HT-29 (cell line): ENCODE results near the gene ZNF750. TPM values are rescaled to one million over a fixed set of nuclear protein-coding genes. Genes with fewer than 3 reads are reported as not detected.

Source experiments
- DNase-seq: peaks from one replicate; pipeline ENCODE4 v3.0.0-alpha.2; 2015; ENCODE audit warnings: low spot score
- total RNA-seq: library from RNA; depleted of rRNA; stranded (reverse); fragments of >200 nt; shearing (Covaris generic); gene quantifications from 2 replicates; pipeline ENCODE4 v1.2.3, GENCODE V29; 2014

Gene ZNF750
- total RNA-seq, 1 experiment from 2014 or later, result 0.05 TPM

DNA sequence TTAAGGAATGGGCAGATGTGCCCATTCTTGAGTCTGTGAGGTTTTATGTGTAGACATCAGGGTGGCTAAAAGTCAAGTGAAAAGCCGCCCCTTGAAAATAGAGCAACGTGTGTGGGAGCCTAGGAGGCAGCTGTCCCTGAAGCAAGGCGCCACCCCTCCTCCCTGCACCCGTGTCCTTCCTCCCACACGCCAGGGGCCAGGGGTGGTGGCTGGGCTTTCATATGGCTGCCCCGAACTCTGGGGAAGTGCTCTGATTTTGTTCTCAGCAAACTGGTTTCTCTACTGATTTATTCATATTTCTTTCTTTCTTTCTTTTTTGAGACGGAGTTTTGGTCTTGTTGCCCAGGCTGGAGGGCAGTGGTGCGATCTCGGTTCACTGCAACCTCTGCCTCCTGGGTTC is 4.7 kb downstream of the ZNF750 start:
- no peak for DNase-seq

DNA sequence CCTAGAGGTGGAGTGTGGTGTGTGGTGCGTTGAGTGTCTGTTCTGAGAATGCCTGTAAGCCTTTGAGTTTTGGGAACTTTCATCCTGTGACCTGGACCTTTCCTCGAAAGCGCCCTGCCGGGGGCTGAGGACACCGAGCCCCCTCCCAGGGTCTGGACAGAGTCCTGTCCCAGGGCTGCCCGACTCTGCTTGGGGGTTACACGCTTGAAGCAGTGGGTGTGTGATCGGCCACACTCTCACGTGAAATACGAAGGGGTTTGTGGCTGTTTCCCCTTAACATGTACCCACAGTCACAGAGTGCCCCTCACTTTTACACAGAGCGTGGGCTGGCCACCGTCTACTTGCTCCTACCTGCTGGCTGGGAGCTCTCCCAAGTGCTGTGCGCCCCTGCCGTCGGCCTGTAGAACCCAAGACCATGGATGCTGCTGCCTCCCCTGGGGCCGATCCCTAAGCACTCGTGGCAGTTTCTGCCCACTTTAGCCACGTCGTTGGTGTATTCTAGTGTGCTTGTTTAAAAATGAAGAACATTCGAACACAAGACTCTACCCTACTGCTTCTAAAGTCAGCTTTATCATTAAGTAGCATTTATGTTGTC is 6.8 kb downstream of the ZNF750 start:
- DNase-seq, result no peak

DNA sequence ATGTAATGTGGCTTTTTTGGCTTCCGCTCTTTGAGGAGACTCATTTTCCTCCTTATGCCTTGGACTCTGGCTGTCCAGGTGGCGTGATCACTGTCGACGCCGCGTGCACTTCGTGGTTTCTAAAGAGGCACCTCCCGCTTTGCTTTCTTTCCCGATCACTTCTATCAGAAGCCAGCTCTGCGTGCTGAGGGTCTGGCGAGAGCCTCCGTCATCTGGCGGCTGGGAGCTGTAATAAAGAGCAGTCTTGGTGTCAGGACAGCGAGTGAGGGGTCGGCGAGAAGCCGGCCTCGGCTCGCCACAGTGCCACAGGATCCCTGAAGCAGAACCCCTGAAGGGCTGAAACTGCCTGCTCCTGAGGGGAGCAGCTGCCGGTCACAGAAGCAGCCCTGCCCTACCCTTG is 7.4 kb downstream of the ZNF750 start:
- no peak for DNase-seq

DNA sequence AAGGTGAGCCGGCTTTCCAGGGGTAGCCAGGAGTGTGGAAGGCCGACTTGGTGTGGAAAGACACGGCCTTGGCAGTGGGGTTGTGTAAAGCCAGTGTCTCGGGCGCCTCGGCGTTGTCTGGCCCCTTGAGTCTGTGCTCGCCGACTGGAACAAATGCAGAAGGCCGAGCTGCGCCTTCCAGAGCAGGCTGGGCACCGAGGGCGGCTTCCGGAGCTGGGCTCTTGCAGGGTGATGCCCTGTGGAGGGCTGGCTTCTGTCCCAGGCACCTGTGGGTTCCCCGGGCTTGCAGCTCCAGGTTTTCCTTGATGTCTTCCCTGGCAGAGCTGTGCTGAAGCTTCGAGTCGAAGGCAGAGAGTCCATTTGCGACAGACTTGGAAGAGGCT is 8.0 kb downstream of the ZNF750 start:
- no peak for DNase-seq

DNA sequence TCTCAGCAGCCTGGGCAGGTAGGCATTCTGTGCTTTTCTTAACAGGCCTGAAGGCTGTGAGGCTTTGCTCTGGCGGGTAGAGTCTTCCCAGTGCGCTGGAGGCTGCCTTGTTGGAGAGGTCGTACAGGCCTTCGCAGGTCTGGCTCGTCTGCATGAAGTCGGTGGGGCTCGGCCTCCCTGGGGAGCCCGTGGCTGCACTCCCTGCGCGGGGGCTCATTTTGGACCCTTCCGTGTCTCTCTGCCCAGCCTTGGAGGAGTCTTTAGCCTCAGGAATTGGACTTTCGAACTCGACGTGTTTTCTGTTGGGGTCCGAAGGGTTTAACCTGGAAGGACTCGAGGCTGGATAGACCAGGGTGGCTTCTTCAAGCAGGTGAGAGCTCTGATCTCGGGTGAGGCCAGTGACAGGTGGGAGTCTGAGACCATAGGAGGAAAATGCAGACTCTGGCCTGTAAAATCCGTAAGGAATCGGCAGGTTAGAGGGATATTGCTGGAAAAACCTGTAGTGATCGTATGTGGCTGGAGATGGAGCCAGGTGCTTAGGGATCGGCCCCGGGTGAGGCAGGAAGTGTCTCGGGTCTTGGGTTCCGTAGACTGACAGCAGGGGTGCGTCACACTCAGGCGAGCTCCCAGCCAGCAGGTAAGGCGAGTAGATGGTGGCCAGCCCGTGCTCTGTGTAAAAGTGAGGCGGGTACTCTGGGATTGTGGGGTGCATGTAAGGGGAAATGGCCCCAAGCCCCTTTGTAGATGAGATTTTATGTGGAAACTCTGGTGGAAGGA is 8.6 kb downstream of the ZNF750 start:
- no peak for DNase-seq

DNA sequence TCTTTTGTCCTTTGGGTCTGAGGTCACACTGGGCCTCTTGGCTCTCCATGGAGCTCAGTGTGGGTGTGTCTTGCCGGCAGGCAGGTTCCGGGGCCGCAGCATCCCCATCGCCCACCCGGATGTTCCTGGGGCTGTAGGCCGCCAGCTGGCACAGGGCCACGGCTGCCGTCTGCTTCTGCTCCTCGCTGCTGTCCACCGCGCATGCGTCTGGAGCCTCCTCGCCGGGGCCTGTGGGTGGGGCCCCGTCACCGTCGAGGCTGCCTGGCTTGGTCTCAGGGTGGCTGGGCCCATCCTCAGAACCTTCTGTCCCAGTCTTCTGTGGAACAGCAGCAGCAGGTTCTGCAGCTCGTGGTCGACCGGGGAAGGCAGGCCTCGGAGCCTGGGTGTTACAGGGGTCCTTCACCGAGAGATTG is 9.6 kb downstream of the ZNF750 start:
- no peak for DNase-seq

DNA sequence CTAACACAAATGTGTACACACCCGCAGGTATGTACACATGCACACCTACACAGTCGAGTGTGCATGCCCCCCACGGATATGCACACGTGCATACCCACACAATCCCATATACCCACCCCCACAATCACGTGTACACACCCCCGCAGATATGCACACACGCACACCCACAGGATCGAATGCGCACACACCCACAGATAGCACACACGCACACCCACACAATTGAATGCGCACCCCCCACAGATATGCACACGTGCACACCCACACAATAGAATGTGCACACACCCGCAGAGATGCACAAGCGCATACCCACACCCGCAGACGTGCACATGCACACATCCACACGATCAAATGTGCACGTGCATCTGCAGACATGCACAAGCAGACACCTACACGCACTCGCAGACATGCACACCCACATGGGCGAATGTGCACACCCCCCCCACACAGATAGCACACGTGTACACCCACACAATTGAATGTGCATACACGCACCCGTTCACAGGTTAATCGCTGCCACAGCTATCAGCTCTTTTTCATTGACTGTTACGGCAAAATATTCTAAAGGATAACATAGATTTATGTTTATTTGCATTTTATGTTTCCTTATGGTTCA is 10.8 kb downstream of the ZNF750 start:
- DNase-seq, result no peak

DNA sequence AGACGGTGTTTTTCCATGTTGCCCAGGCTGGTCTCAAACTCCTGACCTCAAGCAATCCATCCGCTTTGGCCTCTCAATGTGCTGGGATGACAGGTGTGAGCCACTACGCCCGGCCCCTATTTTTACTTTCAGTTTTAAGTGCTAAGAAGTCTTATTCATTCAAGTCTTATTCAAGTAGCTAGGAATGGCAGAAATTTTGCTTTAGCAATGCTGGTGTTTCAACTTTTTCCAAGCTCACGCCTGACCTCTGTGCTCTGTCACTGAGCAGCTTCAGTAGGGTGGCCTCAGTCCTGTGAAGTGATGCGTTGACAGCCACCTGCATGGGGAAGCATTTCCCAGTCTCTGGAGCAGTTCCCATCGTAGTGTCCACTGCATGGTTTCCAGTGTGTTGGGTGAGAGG is 12.9 kb downstream of the ZNF750 start:
- no peak for DNase-seq

DNA sequence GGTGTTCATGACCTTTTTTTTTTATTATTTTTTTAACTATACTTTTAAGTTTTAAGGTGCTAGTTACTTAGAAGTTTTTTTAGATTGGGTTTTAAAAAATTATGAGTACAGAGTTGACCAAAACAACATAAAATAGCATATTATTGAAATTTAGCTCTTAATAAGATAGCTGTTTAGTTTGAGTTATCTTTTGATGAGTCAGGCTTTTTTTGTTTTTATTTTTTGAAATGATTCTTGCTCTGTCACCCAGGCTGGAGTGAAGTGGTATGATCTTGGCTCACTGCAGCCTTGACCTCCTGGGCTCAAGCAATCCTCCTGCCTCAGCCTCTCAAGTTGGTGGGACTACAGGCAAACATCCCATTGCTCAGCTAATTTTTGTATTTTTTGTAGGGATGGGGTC is 13.6 kb downstream of the ZNF750 start:
- no peak for DNase-seq

DNA sequence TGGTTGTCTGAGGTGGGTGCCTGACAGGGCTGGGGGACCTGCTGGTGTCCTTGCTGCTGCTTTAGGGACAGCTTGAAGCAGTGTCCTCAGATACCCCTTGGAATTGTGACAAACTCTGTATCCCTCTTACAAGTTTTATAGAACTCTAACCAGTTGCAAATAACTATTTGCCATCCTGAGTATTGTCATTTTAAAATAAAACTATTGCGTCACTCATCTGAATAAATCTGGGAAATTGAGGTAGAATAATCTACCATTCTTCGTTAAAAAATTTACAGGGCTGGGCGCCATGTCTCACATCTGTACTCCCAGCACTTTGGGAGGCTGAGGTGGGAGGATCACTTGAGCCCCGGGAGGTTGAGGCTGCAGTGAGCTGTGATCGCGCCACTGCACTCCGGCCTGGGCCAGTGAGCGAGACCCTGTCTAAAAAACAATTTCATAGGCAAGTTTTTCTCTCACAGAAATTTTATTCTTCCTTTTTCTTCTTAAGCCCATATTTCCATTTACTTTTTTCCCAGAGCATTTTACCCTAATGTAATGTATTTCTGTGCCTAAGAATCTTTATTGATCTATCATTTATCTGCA is 14.2 kb downstream of the ZNF750 start:
- DNase-seq, result no peak

DNA sequence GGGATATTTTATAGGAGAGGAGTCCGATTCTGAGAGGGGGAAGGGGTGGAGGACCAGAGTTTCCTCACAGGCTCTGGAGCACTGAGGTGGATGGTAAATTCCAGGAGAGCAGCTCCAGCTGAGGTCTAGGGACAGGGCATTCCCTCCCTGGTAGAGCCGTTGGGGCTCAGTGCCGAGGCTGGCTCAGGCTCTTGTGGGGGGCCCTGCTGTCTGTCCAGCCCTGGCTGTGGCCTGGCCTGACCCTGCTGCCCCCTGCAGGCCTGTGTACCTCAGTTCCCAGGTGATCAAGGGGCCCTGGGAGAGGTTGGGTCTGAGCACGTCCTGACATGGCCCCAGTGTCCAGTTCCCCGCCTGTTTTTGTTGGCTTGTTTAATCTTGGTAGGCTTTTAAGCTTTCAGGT is 16.8 kb downstream of the ZNF750 start:
- no peak for DNase-seq

DNA sequence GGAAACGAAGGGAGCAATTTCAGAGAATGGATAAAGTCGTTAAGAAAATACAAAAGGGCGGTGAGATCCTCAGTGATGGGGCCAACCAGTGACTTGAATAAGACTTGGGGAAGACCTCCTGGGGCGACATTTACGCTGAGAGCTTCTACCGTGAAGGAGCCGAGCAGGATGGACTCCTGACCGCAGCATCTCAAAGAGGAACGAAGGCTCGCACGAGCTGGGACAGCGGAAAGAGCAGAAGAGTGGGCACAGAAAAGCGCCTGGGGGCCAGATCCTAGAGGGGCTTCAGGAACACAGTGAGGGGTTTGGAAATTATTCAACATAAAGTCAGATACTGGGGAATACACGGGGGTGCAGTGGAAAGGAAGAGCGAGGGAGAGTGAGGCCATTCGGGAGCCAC is 17.5 kb downstream of the ZNF750 start:
- no peak for DNase-seq

DNA sequence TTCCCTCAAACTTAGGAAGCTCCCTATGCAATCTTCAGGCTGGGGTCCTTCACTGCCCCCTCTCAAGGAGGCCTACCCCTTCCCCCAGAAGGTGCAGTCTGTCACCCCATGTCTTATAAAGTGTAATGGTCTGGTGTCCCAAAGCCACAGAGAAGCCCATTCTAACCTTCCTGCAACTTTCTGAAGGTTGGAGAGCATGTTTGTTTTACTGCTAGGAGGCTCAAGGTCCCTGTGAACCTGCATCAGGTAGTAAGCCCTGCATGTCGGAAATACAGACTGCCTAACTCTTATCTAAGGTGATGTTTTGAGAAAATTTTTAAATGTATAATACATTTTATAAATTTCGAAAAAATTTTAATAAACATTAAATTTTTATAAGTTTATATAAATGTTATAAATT is 18.3 kb downstream of the ZNF750 start:
- no peak for DNase-seq

DNA sequence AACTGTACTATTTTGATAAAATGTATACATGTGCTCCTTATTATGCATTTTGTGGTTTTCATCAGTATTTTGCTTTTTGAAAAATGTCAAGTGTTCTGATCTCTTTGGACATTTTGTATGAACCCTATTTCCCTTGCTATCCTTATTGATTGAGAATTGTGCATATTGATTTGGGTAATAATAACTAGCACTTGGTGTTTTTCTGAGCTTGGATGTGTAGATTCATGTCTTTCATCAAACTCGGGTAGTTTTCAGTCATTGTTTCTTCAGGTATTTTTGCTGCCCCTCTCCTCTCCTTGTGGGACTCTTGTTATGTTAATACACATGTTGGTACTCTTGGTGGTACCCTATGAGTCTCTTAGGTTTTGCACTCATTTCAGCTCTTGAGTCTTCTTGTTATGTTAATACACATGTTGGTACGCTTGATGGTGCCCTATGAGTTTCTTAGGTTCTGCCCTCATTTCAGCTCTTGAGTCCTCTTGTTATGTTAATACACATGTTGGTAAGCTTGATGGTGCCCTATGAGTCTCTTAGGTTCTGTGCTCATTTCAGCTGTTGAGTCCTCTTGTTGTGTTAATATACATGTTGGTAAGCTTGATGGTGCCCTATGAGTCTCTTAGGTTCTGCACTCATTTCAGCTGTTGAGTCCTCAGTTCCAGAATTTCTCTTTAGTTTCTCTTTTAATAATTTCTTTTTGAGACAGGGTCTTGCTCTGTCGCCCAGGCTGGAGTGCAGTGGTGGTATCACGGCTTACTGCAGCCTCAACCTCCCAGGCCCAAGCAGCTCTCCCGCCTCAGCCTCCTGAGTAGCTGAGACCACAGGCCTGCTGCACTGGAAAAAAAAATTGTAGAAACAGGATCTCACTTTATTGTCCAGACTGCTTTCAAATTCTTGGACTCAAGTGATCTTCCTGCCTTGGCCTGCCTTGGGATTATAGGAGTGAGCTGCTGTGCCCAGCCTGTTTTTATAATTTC is 19.3 kb downstream of the ZNF750 start:
- no peak for DNase-seq

DNA sequence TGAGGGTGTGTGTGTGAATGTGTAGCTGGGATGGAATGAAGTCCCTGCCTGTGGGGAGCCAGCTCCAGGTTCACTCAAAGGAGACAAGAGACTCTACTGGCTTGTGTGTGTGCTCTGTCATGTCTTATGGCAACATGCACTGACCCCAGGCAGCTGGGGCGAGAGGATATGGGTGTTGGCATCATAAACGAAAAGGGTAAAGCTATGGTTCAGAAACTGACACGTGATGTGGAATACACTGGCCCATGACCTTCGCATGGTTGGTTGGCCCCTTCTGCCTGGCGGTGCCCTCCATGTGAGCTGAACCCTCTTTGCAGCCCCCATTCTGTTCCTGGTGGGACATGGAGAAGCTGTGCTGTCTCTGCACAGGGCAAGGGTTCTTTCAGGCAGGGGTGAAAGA is 21.9 kb downstream of the ZNF750 start:
- DNase-seq, result no peak

DNA sequence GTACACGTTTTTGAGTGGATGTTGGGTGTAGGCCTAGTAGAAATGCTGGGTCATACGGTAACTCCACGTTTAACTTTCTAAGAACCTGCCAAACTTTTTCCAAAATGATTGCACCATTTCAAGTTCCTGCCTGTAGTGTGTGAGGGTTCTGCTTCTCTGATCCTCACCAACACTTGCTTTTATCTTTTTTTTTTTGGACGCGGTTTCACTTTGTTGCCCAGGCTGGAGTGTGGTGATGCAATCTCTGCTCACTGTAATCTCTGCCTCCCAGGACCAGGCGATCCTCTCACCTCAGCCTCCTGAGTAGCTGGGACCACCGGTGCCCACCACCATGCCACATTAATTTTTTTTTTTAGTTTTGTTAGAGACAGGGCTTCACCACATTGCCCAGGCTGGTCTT is 23.5 kb downstream of the ZNF750 start:
- no peak for DNase-seq

DNA sequence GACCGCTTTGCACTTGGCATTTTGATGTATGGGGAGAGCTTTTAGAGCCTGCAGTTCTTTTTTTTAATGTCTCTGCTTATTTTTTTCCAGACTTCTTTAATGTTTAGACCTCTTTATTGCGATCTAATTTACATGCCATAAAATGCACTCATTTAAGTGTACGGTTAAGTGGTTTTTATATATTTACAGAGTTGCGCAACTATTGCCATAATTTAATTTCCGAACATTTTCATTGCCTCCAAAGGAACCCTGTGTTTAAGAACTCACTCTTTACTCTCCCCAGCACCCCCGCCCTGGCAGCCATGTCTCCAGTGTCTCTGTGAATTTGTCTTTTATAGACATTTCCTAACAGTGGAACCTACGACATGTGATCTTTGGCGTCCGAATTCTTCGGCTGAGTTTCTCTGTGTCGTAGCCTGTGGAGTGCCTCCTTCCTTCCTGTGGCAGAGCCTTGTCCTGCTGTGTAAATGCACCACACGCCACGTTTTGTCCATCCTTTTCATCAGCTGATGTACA is 24.0 kb downstream of the ZNF750 start:
- DNase-seq, result no peak

DNA sequence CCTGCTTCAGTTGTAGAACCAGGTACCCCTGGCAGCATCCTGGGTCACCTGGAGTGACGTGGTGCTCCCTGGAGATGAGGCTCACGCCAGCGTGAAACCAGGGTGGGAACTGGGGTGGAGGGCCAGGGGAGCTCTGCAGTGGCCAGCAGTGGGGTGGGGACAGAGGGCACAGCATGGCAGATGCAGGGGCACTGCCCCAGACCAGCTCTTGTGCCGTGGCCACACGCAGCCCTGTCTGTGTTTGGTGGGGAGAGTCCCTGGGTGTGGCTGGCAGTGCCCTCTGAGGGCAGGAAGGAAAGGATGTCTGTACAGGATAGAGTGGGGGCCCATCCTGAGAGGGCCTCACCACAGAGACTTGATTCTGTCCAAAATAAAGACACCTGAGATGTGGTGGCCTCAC is 24.5 kb downstream of the ZNF750 start:
- no peak for DNase-seq

DNA sequence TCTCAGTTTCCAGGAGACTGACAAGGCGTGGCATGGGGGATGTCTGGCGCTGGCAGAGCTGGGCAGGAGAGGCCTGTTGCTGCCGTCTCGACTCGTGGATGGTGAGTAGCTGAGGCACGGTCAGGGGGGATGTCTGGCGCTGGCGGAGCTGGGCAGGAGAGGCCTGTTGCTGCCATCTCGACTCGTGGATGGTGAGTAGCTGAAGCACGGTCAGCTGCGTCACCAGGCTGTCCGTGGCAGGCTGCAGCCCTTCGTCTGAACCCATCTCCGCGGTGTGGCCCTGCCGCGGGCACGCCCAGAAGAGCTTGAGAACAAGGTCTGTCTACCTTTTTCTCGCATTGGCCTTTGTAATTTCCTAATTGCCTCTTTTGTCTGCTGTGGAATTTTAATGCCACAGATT is 25.0 kb downstream of the ZNF750 start:
- no peak for DNase-seq

DNA sequence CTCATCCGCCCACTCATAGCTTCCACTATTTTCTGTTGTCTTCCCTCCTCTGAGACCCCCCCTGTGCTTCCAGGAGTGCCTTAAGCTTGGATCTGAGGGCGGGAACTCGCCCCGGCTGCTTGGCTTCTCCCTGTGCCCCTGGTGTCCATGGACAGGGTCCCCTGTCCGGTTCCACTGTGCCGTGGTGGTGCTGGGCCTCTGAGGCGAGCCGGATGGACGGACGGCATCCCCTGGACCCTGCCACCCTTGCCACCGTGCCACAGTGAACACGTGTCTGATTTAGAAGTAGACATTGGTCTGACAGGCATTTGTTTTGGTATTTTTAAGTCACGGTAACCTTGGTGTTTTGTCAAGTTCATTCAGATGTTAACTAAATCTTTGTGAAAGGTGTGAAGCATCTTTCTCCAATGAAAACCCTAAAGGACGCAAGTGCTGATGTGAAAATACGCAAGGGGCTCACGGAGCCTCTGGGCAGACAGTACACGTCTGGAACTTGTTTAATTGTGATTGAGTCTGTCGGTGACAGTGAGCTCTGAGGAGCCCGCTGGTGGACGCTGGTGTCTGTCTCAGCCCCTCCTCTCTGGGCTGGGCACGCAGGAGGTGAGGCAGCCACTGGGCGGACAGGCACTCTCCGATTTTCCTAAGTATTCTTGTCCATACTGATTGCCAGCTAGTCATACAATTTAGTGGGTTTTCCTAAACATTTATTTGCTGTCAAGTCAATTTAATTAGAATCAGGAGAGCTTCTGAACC is 26.3 kb downstream of the ZNF750 start:
- DNase-seq, result no peak

DNA sequence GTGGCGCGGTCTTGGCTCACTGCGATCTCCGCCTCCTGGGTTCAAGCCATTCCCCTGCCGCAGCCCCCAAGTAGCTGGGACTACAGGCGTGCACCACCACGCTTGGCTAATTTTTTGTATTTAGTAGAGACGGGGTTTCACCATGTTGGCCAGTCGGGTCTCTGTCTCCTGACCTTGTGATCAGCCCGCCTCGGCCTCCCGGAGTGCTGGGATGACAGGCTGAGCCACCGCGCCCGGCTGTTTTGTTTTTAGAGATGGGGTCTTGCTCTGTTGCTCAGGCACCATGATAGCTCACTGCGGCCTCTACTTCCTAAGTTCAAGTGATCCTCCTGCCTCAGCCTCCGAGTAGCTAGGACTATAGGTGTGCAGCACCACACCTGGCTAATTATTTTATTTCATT is 27.2 kb downstream of the ZNF750 start:
- DNase-seq, result no peak
